Measurements from ENCODE around the gene SLIT2.

DNA sequence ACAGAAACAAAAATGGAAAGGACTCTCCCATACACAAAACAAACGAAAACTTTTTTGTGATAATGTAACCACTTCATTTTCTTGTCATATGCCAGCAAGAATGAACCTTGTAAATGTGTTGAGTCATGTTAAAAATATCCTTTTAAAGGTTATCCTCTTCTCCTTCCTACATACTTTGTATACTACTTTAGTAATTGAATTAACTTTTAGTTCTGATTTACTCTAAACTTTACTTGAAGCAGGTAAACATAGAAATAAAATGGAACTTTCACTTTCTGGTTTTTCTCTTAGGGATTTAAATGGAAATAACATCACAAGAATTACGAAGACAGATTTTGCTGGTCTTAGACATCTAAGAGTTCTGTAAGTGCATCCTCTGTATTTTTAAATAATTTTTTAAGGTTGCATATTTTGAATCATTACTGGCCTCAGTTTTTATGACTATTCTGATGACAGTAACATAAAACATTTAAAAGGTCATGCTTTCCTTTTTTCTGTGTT lies 4.7 kb downstream of the SLIT2 start:
- TF ChIP-seq ZNF83 (CRISPR knock-in tag; IDR thresholded peaks at IDR 0.05; ENCODE audit: borderline replicate concordance) (no peak), MBD4 (IDR thresholded peaks at IDR 0.05; ENCODE audit: borderline replicate concordance, low read length) (no peak), ZBTB1 (CRISPR knock-in tag; IDR thresholded peaks at IDR 0.05; ENCODE audit: borderline replicate concordance) (no peak)

All from HepG2 (cell line).